Measurements from ENCODE around the gene TEN1.

The TEN1 gene

GRCh38 chr17:76008208-76008607 is 29.2 kb downstream of the TEN1 start:
- no peak for DNase-seq

GRCh38 chr17:76008630-76009425 is 29.8 kb downstream of the TEN1 start:
- DNase-seq = no peak

- no peak for DNase-seq
Measured at GRCh38 chr17:76009447-76009846, 30.4 kb downstream of the TEN1 start.

- DNase-seq = no peak
Measured at GRCh38 chr17:76009969-76010661, 31.1 kb downstream of the TEN1 start.

GRCh38 chr17:76011951-76012350 is 32.9 kb downstream of the TEN1 start:
- no peak for DNase-seq

GRCh38 chr17:76013377-76013932 is 34.4 kb downstream of the TEN1 start:
- no peak for DNase-seq

- peak; percentile 64 for DNase-seq
Measured at GRCh38 chr17:76014100-76014924, 35.3 kb downstream of the TEN1 start.

GRCh38 chr17:76014925-76015261 is 35.9 kb downstream of the TEN1 start:
- no peak for DNase-seq

GRCh38 chr17:76017481-76018339 is 38.7 kb downstream of the TEN1 start:
- no peak for DNase-seq

- no peak for DNase-seq
Measured at GRCh38 chr17:76018340-76018680, 39.3 kb downstream of the TEN1 start.

GRCh38 chr17:76018801-76019200 is 39.8 kb downstream of the TEN1 start:
- DNase-seq = no peak

GRCh38 chr17:76019833-76020467 is 40.9 kb downstream of the TEN1 start:
- no peak for DNase-seq

GRCh38 chr17:76022285-76022684 is 43.2 kb downstream of the TEN1 start:
- no peak for DNase-seq

GRCh38 chr17:76022973-76023899 is 44.2 kb downstream of the TEN1 start:
- DNase-seq = no peak

- DNase-seq = no peak
Measured at GRCh38 chr17:76023900-76024237, 44.8 kb downstream of the TEN1 start.

- no peak for DNase-seq
Measured at GRCh38 chr17:76024353-76024752, 45.3 kb downstream of the TEN1 start.

- DNase-seq = no peak
Measured at GRCh38 chr17:76025294-76025693, 46.3 kb downstream of the TEN1 start.

GRCh38 chr17:76026714-76027158 is 47.7 kb downstream of the TEN1 start:
- no peak for DNase-seq

GRCh38 chr17:76027159-76027839 is 48.3 kb downstream of the TEN1 start, which contains the start of gene EVPL:
EVPL (minus strand) TSS chr17:76027306; CDS start chr17:76027198, 108 bp downstream.
- no peak for DNase-seq
